Cerebellar nuclear complex (tissue), 1 donor: ENCODE data around the gene KCNT2.

Source experiments
- DNase-seq, 2 experiments: peaks; one replicate each; lab custom pipeline; 2025; lab: John Stamatoyannopoulos, UW

KCNT2 gene

GRCh38 chr1:196445775-196446174, 162.5 kb downstream of the KCNT2 start:
- DNase-seq, result no peak

- DNase-seq, result no peak
These were observed 163.6 kb downstream of the KCNT2 start for GRCh38 chr1:196444634-196445033.

DNA sequence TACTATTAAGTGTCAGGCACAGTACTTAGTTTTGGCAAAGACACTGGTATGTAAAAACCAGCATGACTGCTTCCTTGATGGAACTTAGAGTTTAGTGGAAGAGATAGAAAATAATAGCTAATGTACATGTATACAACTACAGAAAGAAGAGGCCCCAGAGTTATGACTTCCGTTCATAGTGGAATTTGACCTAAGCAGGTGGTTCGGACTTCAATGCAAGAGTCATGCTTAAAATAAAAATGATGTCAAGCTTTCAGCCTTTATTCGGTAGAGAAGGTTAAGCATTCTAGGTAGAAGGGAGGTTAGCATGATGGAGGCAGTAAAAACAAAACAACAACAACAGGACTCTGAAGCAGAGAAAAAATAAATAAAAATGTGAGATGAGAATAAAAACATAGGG, 165.9 kb downstream of the KCNT2 start:
- no peak for DNase-seq

GRCh38 chr1:196440711-196441110, 167.5 kb downstream of the KCNT2 start:
- DNase-seq, result no peak

DNA sequence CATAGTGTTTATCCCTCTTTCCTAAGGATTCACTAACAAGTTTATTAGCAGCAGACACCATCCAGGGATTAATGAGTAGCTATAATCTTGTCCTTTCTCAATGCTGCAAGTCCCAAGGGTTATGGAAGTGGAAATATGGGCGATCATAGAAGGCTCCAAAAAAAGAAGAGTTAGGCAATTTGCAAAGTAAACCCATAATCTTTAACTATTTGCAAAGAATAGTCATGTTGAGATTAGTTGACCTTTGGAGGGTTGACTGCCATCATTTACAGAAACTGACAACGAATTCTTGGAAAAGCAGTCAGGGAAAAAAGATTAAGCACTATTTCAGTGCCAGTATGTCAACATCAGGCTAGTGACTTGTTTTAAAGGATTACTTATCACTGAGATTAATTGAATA, 169.9 kb downstream of the KCNT2 start:
- DNase-seq, result no peak

DNA sequence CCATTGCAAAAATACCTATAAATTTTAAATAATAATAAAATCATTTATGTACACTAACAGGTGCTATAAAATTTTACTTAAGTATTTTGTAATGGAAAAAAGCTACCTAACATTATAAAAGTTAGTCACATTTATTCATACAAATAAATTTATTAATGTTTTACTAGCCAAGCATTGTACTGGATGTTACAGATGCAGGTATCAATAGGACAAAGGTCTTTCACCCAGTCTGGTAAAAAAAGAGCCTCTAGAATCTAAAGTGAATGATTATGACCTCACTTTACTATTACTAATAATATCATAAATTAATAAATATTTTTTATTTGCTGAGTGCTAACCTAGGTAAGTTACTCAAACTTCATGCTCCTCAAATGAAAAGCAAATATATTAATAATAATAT, 170.6 kb downstream of the KCNT2 start:
- DNase-seq, result no peak

DNA sequence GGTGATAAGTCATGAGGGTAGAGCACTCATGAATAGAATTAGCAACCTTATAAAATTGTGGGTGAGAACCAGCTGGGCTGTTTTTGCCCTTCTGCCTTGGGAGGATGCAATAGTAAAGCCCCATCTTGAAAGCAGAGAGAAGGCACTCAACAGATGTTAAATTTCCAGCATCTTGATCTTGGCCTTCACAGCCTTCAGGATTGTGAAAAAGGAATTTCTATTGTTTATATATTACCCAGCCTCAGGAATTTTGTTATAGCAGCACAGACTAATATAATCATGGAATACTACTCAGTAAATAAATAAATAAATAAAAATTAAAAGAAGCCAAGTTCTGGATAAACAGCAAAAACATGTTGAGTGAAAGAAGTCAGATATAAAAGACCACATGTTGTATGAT, 175.2 kb downstream of the KCNT2 start:
- no peak for DNase-seq

- no peak for DNase-seq
These were observed 180.1 kb downstream of the KCNT2 start for GRCh38 chr1:196427976-196428734.

DNA sequence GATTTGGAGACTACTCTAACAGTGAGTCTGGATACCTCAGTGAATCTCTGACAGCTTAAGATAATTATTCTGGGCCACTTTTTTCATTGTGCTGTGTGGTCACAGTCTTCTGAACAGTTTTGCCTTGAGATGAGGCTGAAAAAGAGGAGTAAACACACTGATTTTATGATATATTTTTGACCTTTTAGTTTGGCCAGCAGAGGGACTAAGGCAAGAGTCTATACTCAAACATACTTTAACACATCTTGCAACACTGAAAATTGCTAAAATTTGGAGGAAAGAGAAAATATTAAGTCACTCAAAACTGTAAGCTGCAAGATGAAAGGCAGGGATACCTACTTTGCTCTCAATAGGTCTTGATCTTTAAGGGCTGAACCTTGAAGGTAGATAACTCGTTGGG, 182.7 kb downstream of the KCNT2 start:
- no peak for DNase-seq

- DNase-seq, result no peak
These were observed 184.6 kb downstream of the KCNT2 start for GRCh38 chr1:196423612-196424011.

DNA sequence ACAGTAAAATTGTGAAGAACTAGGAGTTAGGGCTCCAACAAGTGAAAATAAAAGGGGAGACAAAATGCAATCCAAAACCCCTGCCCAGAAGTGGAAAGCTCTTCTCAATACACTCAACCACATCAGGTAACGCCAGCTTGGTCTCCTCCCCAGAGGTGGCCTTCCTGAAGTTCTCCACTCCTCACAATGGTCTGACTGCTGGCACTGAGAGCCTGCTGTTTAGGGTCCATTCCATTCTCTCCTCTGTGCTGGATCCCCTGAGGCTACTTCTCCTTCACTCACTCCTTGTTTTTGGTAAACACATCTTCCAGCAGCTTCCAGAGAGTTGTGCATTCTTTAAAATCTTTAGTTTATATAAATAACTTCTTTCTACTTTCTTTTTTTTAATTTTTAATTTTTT, 189.5 kb downstream of the KCNT2 start:
- no peak for DNase-seq

- DNase-seq, result no peak
These were observed 192.3 kb downstream of the KCNT2 start for GRCh38 chr1:196415978-196416377.

GRCh38 chr1:196412326-196412725, 195.9 kb downstream of the KCNT2 start:
- DNase-seq, result no peak

DNA sequence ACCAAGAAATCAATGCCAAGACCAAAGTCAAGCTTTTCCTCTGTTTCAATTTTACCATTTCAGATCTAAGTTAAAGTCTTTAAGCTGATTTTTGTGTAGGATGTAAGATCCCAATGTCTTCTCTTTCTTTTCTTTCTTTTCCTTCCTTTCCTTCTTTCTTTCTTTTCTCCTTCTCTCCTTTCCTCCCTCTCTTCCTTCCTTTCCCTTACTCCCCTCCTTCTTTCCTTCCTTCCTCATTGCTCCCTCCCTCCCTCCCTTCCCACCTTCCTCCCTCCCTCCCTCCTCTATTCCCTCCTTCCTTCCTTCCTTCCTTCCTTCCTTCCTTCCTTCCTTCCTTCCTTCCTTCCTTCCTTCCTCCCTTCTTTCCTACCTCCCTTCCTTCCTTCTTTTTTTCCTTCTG, 197.5 kb downstream of the KCNT2 start:
- no peak for DNase-seq

DNA sequence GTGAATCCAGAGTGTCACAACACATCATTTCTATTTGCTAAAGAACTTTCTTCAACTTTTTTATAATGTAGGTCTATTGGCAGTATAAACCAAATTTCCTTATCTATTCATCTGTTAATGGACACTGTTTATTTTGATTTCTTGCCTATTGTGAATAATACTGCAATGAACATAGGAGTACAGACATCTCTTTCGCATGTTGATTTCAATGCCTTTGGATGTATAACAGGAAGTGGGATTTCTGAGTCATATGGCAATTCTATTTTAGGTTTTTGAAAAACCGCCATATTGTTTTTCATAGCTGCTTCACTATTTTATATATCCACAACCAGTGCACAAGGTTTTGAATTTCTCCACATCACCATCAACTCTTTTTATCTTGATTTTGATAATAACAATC, 198.7 kb downstream of the KCNT2 start:
- DNase-seq, result no peak

DNA sequence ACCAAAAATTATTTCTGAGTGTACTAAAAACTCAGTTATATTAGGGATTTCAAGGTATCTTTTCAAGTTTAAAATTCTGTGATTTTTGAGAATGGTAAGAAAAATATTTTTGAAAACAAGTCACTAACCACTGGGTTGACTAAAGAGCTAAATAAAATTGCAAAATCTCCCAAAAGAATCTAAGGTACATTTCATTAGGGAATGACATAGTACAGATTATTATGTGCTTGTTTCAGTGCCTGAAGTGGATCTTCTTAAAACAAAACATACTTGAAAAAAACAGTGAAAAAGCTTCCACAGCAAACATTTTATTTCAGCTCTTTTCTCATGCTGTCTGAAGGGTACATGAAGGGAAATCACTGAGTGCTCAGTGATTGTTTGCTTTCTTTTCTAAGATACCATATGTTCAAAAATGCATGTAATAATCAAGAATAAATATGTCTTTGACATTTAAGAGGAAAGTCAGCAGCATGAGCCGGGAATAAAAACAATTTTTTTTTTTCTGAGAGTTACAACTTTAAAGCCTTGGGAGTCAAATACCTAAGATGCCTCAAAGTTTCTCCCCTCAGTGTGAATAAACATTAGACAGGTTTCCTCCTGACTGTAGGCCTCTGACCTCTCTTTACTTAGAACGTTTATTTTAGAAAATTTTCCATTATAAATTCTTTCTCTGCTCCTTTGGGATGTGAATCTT, 200.7 kb downstream of the KCNT2 start:
- no peak for DNase-seq

GRCh38 chr1:196405839-196406238, 202.4 kb downstream of the KCNT2 start:
- no peak for DNase-seq

DNA sequence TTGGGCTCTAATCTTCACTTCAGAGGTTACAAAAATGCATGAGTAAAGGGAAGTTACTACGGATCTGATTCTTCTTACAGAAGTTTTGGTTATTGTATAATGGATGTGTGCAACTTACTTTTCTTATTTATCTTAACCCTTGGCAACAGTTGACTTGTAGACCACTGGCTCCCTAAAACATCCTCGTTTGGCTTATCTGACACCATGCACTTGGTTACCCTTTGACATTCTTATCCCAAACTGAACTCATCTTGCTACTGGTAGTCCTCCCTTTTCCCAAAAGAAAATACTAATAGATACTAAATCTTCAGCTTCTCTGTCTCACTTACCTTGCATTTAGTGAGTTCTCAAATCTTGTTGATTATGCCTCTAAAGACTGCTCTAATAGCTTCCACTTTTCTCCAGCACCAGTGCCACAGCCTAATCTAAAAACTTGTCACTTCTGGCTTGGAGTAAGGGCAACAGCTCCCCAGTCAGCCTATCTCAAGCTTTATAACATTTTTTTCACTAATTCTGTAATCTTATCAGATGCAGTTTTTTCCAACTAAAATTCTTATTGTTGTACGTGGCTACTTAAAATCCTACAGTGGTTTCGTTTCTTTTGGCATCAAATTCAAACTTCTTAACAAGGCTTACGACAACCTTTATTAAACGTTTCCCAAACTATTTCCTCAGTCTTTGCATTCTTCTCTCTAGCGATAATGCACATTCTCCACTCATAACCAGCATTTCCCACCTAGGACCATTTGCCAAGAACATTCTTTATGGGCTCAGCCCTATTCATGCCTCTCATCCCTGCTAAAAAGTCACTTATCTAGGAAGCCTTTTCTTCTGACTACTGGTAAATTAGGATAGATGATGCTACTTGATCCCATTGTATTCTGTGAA, 204.2 kb downstream of the KCNT2 start:
- no peak for DNase-seq

- DNase-seq, result no peak
These were observed 206.3 kb downstream of the KCNT2 start for GRCh38 chr1:196401891-196402290.

DNA sequence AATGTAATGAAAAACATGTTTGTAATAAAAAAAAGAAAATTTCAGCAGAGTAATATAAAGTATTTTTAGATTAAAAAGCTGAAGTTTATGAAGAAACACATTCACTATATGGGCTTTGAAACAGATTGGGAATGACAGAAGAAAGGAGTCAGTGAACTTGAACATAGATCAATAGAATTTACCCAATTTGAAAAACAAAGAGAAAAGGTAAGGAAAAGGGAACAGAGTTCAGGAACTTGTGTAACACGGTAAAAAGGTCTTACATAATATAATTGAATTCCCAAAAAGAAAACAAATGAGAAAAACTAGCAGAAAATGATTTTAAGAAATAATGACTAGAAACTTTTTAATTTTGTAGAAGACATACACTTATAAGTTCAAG, 206.8 kb downstream of the KCNT2 start:
- no peak for DNase-seq

DNA sequence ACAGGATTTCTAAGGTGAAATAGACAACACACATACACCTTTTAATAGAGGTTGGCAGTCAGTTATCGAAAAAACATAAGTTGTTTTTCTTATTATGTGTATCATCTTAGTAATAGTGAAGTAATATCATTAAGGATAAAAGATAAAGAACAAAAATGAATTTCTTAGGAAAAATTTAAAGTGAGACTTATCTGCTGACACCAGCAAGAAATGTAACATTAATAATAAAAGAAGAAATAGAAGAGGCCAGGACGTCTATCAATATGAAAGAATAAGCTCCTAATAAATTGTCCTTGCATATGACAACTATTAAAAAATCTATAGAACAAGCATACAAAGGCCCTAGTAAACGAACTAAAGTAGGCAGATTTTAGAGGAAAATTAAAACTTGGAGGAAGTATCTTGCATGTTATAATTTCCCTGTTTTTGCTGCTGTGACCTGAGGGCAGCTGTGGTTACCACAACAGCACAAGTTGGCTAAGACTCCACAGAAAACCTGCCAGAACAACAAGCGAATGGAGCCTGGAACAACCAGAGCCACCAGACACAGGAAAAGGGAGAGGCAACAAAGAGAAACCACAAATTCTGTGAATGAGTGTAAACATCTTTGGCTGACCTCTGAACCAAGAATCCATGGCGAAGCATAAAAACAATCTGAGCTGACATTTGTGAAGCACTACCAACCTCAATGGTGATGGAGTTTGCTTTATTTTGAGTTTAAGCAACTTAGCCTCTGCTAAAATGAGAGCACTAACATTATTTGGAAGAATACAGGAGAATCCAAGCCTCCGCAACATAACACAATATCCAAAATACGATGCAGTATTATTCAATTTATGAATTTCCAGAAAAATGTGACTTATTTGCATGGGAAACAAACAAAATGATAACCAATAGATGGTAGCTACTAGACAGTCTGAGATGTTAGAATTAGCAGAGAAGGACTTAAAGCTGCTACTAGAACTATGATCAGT, 207.5 kb downstream of the KCNT2 start:
- DNase-seq, result no peak

GRCh38 chr1:196399713-196400112, 208.5 kb downstream of the KCNT2 start:
- DNase-seq, result no peak
